ENCODE data around the gene SPATS1.

SPATS1 gene

DNA sequence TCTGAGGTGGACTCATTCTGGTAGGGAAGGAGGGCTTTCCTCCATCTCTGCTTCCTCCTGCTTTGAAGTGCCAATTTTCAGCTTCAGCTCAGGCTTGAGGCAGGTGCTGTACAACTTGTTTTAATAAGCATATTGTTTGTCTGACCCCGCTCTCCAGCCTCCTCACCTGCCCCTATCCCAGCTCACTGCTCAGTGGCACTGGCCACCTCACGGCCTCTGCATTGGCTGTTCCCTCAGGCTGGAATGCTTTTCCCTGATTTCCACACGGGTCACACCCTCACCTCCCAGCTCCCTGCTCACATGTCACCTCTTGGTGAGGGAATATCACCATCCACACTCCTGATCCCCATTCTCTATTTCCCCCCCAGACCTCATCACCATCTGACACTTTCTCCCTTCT lies 43.6 kb upstream of the SPATS1 start:
- in situ Hi-C loops (cut with MboI; ENCODE audit: low pct_unique_long_range_greater_than_20kb, low sequenced_read_pairs, unreplicated experiment): no loop called here
- no peak for TF ChIP-seq CTCF (IDR thresholded peaks at IDR 0.05; ENCODE audit: extremely low read depth, insufficient read depth, missing control alignments)
- DNase-seq (ENCODE audit: low spot score): no peak

- DNase-seq (ENCODE audit: low spot score): no peak
- in situ Hi-C loops (cut with MboI; ENCODE audit: low pct_unique_long_range_greater_than_20kb, low sequenced_read_pairs, unreplicated experiment): no loop called here
- no peak for TF ChIP-seq CTCF (IDR thresholded peaks at IDR 0.05; ENCODE audit: extremely low read depth, insufficient read depth, missing control alignments)
These were observed 42.1 kb upstream of the SPATS1 start for GRCh38 chr6:44300292-44300823.

GRCh38 chr6:44301106-44301505 lies 41.3 kb upstream of the SPATS1 start:
- in situ Hi-C loops (cut with MboI; ENCODE audit: low pct_unique_long_range_greater_than_20kb, low sequenced_read_pairs, unreplicated experiment): no loop called here
- DNase-seq (ENCODE audit: low spot score): no peak
- TF ChIP-seq CTCF (IDR thresholded peaks at IDR 0.05; ENCODE audit: extremely low read depth, insufficient read depth, missing control alignments): no peak

DNA sequence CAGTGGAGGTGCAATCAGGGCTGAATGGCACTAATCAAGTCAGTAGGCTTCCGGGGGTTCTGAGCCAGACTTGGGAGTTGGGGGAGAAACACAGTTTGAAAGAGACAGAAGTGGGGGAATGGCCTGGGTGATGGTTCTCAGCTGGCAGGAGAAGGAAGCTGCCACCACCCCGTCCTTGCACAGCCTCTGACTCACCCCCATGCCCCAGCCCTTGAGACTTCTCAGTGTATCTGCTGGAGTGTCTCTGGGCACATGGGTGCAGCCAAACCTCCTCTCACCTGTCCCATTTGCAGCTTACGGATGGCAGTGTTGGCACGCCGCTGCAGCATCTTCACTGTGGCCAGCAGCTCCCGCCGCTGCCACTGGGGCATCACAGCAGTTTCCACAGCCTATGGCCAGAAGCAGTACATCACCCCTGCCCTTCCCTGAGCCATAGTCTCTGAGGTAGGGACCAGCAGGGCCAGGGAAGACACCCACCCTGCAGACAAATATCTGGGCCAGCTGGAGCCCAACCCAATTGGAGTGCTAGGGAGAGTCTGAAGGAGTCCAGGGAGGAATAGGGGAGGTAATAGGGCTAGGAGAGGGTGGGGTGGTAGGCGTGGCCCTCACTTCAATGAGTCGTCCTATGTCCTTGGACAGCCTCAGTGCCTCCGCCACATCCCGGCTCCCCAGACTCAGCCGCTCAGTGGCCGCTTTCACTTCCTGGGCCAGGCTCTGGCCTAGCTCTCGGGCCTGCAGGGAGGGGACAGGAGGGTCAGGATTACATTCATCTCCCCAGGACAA lies 40.5 kb upstream of the SPATS1 start:
- DNase-seq (ENCODE audit: low spot score): no peak
- in situ Hi-C loops (cut with MboI; ENCODE audit: low pct_unique_long_range_greater_than_20kb, low sequenced_read_pairs, unreplicated experiment): no loop called here
- TF ChIP-seq CTCF (IDR thresholded peaks at IDR 0.05; ENCODE audit: extremely low read depth, insufficient read depth, missing control alignments): no peak

DNA sequence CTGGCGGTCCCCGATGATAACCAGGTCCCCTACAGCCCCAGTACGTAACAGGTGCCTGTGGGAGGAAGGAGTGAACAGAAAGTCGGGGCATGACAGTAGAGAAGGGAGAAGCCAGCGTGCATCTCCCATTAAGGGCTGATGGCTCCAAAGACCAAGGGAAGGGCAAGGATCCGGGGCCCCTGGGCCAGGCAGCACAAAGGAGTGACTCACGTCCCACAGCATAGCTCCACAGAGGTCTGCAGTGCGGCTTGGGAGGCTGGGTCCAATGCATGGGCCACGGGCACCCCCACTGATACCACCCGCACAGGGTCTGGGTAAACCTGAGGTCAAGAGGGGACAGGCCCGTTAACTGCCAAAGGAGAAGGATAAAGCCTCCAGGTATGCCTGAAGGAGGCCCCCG lies 39.6 kb upstream of the SPATS1 start:
- DNase-seq (ENCODE audit: low spot score): no peak
- no peak for TF ChIP-seq CTCF (IDR thresholded peaks at IDR 0.05; ENCODE audit: extremely low read depth, insufficient read depth, missing control alignments)
- in situ Hi-C loops (cut with MboI; ENCODE audit: low pct_unique_long_range_greater_than_20kb, low sequenced_read_pairs, unreplicated experiment): no loop called here

DNA sequence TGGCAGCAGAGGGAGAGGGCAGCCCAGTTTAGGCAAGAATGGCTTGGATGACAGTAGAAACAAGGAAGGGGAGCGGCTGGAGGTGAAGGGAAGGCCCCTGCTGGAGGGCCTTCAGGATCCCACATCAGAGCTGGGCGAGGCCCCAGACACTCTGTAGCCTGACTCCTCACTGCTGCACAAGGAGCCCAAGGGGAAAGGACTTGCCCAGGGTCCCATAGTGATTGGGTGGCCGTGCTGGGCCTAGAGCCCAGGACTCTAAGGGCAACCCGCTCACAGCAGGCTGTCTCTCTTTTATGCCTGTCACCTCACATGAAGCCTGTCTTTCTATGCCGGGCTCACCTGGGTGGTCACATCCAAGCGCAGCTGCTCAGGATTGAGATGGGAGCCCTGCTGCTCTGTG lies 38.6 kb upstream of the SPATS1 start:
- no peak for TF ChIP-seq CTCF (IDR thresholded peaks at IDR 0.05; ENCODE audit: extremely low read depth, insufficient read depth, missing control alignments)
- in situ Hi-C loops (cut with MboI; ENCODE audit: low pct_unique_long_range_greater_than_20kb, low sequenced_read_pairs, unreplicated experiment): no loop called here
- DNase-seq (ENCODE audit: low spot score): no peak
